HUES64 (cell line): ENCODE results near the gene AKR1B1. TPM values are rescaled to one million over a fixed set of nuclear protein-coding genes. Genes with fewer than 3 reads are reported as not detected.
"Not testable (repeated sequence)": the region's sequence is repeated elsewhere in the genome, so short reads cannot be mapped to it uniquely, and the experiment has no call there.

Experiments
- H3K27ac ChIP-seq: 2 replicates; pipeline ENCODE4 v1.7.0; 2013; ENCODE audit warnings: low read depth, low read length, inconsistent platforms
- H3K27me3 ChIP-seq: 2 replicates; pipeline ENCODE4 v1.6.1; 2013; ENCODE audit warnings: mild to moderate bottlenecking, low read length; ENCODE audit not compliant: insufficient read depth
- H3K36me3 ChIP-seq: 2 replicates; pipeline ENCODE4 v1.6.1; 2013; ENCODE audit warnings: mild to moderate bottlenecking, low read length; ENCODE audit not compliant: insufficient read depth
- H3K4me1 ChIP-seq: 2 replicates; pipeline ENCODE4 v1.6.1; 2013; ENCODE audit warnings: mild to moderate bottlenecking, low read length, moderate library complexity; ENCODE audit not compliant: insufficient read depth
- H3K4me3 ChIP-seq: 2 replicates; pipeline ENCODE4 v1.5.1; 2013; ENCODE audit warnings: mild to moderate bottlenecking, low read length, moderate library complexity
- H3K9ac ChIP-seq: 2 replicates; pipeline ENCODE4 v1.6.1; 2013; ENCODE audit warnings: mild to moderate bottlenecking, low read depth, low read length
- H3K9me3 ChIP-seq: 2 replicates; pipeline ENCODE4 v1.6.1; 2013; ENCODE audit warnings: low read depth, low read length; ENCODE audit not compliant: insufficient read depth
- WGBS: fragments of 150-250, 120-280 bp; methylation state at CpG from one replicate; pipeline ENCODE4 v1.1.7; 2013; ENCODE audit warnings: missing lambda C conversion rate; 5-methylcytosine and 5-hydroxymethylcytosine counted together
- polyA plus RNA-seq, 2 experiments: library from polyadenylated mRNA; stranded (reverse); fragments of 50-300 nt; gene quantifications; one replicate each; pipeline ENCODE4 v1.2.3, GENCODE V29; 2013

The AKR1B1 gene
- polyA plus RNA-seq (2013, experiment 1 of 2) = 150 TPM
- 147 TPM for polyA plus RNA-seq (2013, experiment 2 of 2)

- peaks cover 13% of the 10 kb centered on the region; the same call in 1 of the 2 replicates for H3K27me3 ChIP-seq
- H3K4me1 ChIP-seq = peaks cover 8% of the 10 kb centered on the region
- 2% methylated on average over 60 of the region's 61 CpGs for WGBS
- no peaks in the 10 kb centered on the region for H3K9me3 ChIP-seq
- peak within 1 kb of the TSS; percentile 96 for H3K4me3 ChIP-seq
- peaks cover 12% of the 10 kb centered on the region for H3K36me3 ChIP-seq
- H3K27ac ChIP-seq = peak within 1 kb of the TSS; percentile 48; the same call in 1 of the 2 replicates
- peak within 1 kb of the TSS; percentile 71 for H3K9ac ChIP-seq
Observed at GRCh38 chr7:134458806-134459698, at the start of gene AKR1B1. AKR1B1 (minus strand) TSS chr7:134459100; CDS start chr7:134459062, 38 bp downstream.

- 89% methylated on average over 4 of the region's 4 CpGs for WGBS
- Histone ChIP-seq H3K36me3 (no peaks in the 10 kb centered on the region), H3K9me3 (no peaks in the 10 kb centered on the region), H3K4me3 (no peak overlapping the region), H3K27me3 (no peaks in the 10 kb centered on the region), H3K27ac (no peak overlapping the region), H3K4me1 (0 out of 2 replicates have a peak, but pooled peaks cover 4% of the 10 kb centered on the region), H3K9ac (no peak overlapping the region)
Observed at GRCh38 chr7:134505856-134506255, 47.0 kb upstream of the AKR1B1 start.

GRCh38 chr7:134504660-134505164, 45.8 kb upstream of the AKR1B1 start:
- no peak overlapping the region for H3K4me3 ChIP-seq
- 94% methylated on average over 2 of the region's 3 CpGs for WGBS
- no peak overlapping the region for H3K27ac ChIP-seq

GRCh38 chr7:134502463-134503371, 43.8 kb upstream of the AKR1B1 start:
- H3K4me3 ChIP-seq = no peak overlapping the region
- no peak overlapping the region for H3K9ac ChIP-seq
- H3K4me1 ChIP-seq = 0 out of 2 replicates have a peak, but pooled peaks cover 3% of the 10 kb centered on the region
- H3K27ac ChIP-seq = no peak overlapping the region
- 93% methylated on average over 2 of the region's 3 CpGs for WGBS
- H3K27me3 ChIP-seq = no peaks in the 10 kb centered on the region
- H3K36me3 ChIP-seq = no peaks in the 10 kb centered on the region
- no peaks in the 10 kb centered on the region for H3K9me3 ChIP-seq

More at GRCh38 chr7:134504660-134505164, 45.8 kb upstream of the AKR1B1 start:
- Histone ChIP-seq H3K27me3 (no peaks in the 10 kb centered on the region), H3K9me3 (no peaks in the 10 kb centered on the region), H3K4me1 (0 out of 2 replicates have a peak, but pooled peaks cover 5% of the 10 kb centered on the region), H3K36me3 (no peaks in the 10 kb centered on the region), H3K9ac (no peak overlapping the region)

DNA sequence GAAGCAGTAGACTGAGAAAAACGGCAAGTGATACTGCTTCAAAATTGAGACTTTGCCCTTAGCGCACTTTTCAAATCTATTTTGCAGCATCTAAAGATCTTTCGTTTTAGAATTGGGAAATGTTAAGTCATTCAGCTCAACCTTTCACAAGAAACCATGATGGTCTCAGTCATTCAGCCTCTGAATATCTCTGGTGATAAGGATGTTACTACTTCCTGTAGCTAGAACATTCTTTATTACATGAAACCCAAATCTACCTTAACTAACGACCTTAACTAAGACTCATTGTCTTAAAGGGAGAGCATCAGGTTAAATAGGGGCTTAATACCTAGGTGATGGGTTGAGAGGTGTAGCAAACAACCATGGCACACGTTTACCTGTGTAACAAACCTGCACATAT, 42.1 kb upstream of the AKR1B1 start:
- WGBS = 95% methylated on average over 3 of the region's 5 CpGs
- H3K27me3 ChIP-seq = no peaks in the 10 kb centered on the region
- no peak overlapping the region for H3K4me3 ChIP-seq
- 0 out of 2 replicates have a peak, but pooled peaks cover 3% of the 10 kb centered on the region for H3K4me1 ChIP-seq
- no peak overlapping the region for H3K27ac ChIP-seq
- H3K36me3 ChIP-seq = no peaks in the 10 kb centered on the region
- no peak overlapping the region for H3K9ac ChIP-seq
- no peaks in the 10 kb centered on the region for H3K9me3 ChIP-seq

DNA sequence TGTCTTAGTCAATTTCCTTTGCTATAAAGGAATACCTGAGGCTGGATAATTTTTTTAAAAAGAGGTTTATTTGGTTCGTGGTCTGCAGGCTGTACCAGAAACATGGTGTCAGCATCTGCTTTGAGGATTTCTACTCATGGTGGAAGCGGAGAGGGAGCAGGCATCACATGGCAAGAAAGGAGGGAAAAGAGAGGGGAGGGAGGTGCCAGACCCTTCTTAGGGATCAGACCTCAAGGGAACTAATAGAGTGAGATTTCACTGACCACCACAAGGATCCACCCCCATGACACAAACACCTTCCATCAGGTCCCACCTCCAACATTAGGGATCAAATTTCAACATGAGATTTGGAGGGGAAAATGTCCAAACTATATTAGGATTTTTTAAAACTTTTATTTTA, 41.5 kb upstream of the AKR1B1 start:
- Histone ChIP-seq H3K9me3 (no peaks in the 10 kb centered on the region), H3K27me3 (no peaks in the 10 kb centered on the region), H3K36me3 (no peaks in the 10 kb centered on the region), H3K27ac (no peak overlapping the region), H3K4me3 (no peak overlapping the region), H3K9ac (no peak overlapping the region), H3K4me1 (0 out of 2 replicates have a peak, but pooled peaks cover 3% of the 10 kb centered on the region)
- WGBS = 91% methylated on average over 2 of the region's 2 CpGs

DNA sequence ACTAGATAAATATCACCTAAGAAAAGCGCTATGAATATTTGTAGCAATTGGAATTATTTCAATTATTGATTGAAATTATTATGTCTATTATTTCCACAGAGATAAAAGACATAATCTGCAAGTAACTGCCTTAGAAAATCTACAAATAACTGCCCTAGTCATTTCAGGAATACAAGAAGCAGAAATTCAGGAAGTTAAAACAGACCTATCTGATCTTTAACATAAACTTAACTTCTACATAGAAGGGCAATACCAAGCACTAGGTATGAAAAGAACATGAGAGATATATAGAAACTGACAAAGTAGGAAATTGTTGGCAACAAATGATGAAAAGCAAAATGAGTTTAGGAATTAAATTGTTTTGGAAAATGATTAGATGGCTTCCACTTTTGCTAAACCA, 36.6 kb upstream of the AKR1B1 start:
- no peak overlapping the region for H3K4me3 ChIP-seq
- WGBS = no CpG with 5 or more reads among the region's 1 CpG
- H3K9me3 ChIP-seq = no peaks in the 10 kb centered on the region
- no peak overlapping the region for H3K9ac ChIP-seq
- 0 out of 2 replicates have a peak, but pooled peaks cover 2% of the 10 kb centered on the region for H3K4me1 ChIP-seq
- H3K27me3 ChIP-seq = no peaks in the 10 kb centered on the region; the same call in 1 of the 2 replicates
- H3K27ac ChIP-seq = no peak overlapping the region
- no peaks in the 10 kb centered on the region for H3K36me3 ChIP-seq

DNA sequence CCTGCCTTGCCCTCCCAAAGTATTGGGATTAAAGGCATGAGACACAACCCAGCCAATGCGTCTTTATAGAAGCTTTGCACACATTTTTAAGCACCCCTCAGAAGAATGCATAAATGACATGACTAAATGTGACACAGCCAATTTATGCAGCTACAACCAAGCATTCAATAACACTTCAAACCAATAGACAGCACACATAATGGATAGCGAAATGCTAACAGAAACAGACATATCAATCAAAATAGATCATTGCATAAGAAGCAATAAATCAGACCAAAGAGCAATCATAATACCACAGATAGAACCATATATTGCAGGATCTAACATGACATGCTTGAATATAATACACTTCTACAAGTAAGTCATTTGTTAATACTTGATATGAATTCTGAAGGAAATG, 34.2 kb upstream of the AKR1B1 start:
- no peak overlapping the region for H3K27ac ChIP-seq
- no peaks in the 10 kb centered on the region; the same call in 1 of the 2 replicates for H3K27me3 ChIP-seq
- H3K4me1 ChIP-seq = no peaks in the 10 kb centered on the region
- no peak overlapping the region for H3K4me3 ChIP-seq
- H3K9ac ChIP-seq = no peak overlapping the region
- H3K36me3 ChIP-seq = no peaks in the 10 kb centered on the region
- WGBS = 88% methylated on average over 2 of the region's 2 CpGs
- no peaks in the 10 kb centered on the region for H3K9me3 ChIP-seq

DNA sequence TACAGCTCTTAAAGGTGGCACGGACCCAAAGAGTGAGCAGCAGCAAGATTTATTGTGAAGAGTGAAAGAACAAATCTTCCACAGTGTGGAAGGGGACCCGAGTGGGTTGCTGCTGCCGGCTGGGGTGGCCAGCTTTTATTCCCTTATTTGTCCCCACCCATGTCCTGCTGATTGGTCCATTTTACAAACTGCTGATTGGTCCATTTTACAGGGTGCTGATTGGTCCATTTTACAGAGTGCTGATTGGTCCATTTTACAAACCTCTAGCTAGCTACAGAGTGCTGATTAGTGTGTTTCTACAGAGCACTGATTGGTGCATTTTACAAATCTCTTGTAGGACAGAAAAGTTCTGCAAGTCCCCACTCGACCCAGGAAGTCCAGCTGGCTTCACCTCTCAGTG, 28.8 kb upstream of the AKR1B1 start:
- not testable (repeated sequence) for H3K9ac ChIP-seq, H3K9me3 ChIP-seq, H3K4me1 ChIP-seq, H3K27me3 ChIP-seq, H3K27ac ChIP-seq, H3K4me3 ChIP-seq, H3K36me3 ChIP-seq
- WGBS = 90% methylated on average over 4 of the region's 4 CpGs

DNA sequence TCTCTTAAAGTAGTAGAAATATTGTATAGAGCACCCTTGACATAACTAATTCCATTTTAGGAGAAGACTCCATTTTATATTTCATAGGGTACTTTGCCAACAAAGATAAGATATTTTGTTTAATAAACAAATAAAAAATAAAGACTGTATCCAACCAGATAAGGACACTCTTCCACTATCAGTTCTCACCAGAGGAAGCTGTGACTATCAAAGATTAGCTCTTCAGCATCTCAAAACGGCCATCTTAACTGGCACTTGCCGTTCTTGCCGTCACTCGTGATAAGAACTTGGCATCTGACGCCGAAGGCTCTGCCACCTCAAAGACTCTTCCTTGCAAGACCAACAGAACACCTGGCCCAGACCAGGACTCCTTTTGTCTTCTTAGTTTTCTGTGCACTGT, 26.3 kb upstream of the AKR1B1 start:
- Histone ChIP-seq H3K27me3 (no peaks in the 10 kb centered on the region), H3K4me1 (peaks cover 9% of the 10 kb centered on the region; the same call in 1 of the 2 replicates), H3K27ac (no peak overlapping the region), H3K36me3 (no peaks in the 10 kb centered on the region), H3K9me3 (no peaks in the 10 kb centered on the region), H3K9ac (no peak overlapping the region), H3K4me3 (no peak overlapping the region)
- WGBS = 90% methylated on average over 6 of the region's 6 CpGs
